Measurements from ENCODE around the gene SLC39A12.
"Not testable (repeated sequence)": the region's sequence is repeated elsewhere in the genome, so short reads cannot be mapped to it uniquely, and the experiment has no call there.

The SLC39A12 gene

DNA sequence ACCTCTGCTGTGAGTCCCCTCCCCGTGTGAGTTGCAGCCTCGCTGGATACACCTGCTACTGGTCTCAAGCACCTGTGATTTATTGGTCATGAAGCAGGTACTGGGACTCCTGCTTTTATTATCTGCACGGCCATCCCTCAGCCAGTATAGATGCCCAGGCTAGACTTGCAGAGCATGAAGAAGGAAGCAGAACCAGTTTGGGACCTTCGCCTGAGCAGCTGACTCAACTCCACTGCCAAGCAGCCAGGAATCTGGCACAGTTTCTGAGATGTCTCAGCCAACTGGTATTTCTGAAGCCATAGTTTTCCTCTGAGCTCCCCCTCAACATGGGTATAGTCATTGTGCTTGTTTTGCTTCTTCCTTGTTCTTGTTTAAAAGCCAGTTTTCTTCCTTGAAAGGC lies 28.0 kb upstream of the SLC39A12 start:
- H3K4me3 ChIP-seq (replicated peaks in 1 of 2; ENCODE audit: low read depth in 2 of 2, low read length in 2 of 2): no peak overlapping the region
- TF ChIP-seq, protein P1, sequence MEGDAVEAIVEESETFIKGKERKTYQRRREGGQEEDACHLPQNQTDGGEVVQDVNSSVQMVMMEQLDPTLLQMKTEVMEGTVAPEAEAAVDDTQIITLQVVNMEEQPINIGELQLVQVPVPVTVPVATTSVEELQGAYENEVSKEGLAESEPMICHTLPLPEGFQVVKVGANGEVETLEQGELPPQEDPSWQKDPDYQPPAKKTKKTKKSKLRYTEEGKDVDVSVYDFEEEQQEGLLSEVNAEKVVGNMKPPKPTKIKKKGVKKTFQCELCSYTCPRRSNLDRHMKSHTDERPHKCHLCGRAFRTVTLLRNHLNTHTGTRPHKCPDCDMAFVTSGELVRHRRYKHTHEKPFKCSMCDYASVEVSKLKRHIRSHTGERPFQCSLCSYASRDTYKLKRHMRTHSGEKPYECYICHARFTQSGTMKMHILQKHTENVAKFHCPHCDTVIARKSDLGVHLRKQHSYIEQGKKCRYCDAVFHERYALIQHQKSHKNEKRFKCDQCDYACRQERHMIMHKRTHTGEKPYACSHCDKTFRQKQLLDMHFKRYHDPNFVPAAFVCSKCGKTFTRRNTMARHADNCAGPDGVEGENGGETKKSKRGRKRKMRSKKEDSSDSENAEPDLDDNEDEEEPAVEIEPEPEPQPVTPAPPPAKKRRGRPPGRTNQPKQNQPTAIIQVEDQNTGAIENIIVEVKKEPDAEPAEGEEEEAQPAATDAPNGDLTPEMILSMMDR (IDR thresholded peaks at IDR 0.05; ENCODE audit: low read depth, low read length): no peak

DNA sequence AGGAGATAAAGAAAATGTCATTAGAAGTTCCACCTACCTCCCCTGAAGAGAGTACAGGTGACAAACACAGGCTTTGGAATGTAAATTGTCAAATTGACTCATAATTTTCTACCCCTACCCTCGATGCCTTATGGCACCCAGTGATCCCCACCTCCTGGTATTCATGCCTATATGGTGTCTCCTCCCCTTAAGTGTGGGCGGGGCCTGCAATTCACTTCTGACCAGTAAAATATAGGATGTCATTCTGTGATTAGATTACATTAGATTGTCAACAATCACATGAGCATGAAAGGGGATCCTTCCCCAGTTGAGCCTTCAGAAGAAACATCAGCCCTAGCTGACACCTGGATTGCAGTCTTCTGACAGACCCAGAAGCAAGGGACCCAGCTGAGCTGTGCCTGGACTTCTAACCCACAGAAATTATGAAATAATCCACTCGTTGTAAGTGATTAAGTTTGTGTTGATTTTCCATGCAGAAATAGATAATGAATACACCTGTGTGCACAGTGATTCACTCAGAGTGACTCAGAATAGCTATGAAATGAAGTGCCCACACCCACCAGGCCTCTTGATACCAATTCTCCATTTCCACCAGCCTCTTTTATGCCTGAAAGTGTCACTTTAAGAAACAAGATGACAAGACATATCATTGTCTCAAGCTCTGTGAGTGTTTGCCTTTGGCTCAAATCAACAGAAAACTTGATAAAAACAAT lies 8.5 kb upstream of the SLC39A12 start:
- TF ChIP-seq, protein P1 (IDR thresholded peaks at IDR 0.05; ENCODE audit: low read depth, low read length): no peak
- DNase-seq (ENCODE audit: low read depth in 2 of 2): no peak

More for the DNA sequence above, 28.0 kb upstream of the SLC39A12 start:
- DNase-seq (ENCODE audit: low read depth in 2 of 2): peak; percentile 83 to 89

DNA sequence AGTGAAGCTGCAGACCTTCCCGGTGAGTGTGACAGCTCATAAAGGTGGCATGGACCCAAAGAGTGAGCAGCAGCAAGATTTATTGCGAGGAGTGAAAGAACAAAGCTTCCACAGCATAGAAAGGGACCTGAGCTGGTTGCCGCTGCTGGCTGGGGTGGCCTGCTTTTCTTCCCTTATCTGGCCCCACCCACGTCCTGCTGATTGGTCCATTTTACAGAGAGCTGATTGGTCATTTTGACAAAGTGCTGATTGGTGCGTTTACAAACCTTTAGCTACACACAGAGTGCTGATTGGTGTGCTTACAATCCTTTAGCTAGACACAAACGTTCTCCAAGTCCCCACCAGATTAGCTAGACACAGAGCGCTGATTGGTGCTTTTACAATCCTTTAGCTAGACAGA lies 1.4 kb upstream of the SLC39A12 start:
- not testable (repeated sequence) for H3K4me3 ChIP-seq (replicated peaks in 1 of 2; ENCODE audit: low read depth in 2 of 2, low read length in 2 of 2); DNase-seq (ENCODE audit: low read depth in 2 of 2)

More for the DNA sequence above, 8.5 kb upstream of the SLC39A12 start:
- H3K4me3 ChIP-seq (replicated peaks in 1 of 2; ENCODE audit: low read depth in 2 of 2, low read length in 2 of 2): no peak overlapping the region

DNA sequence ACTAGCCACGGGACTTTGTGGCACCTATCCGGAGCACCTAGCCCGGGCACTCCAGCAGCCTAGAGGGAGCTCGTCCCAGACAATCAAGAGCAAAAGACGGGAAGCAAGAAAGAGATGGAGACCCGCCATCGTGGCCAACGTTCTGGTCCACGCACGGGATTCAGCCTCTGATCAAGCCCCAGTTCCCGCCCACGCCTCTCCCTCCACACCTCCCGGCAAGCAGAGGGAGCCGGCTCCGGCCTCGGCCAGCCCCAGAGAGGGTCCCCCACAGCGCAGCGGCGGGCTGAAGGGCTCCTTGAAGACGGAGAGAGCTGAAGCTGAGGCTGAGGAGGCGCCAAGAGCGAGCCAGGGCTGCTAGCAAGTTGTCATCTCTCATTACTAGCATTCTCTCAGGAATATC lies 992 bp upstream of the SLC39A12 start:
- no peak for DNase-seq (ENCODE audit: low read depth in 2 of 2)
- TF ChIP-seq, protein P1 (IDR thresholded peaks at IDR 0.05; ENCODE audit: low read depth, low read length): no peak

DNA sequence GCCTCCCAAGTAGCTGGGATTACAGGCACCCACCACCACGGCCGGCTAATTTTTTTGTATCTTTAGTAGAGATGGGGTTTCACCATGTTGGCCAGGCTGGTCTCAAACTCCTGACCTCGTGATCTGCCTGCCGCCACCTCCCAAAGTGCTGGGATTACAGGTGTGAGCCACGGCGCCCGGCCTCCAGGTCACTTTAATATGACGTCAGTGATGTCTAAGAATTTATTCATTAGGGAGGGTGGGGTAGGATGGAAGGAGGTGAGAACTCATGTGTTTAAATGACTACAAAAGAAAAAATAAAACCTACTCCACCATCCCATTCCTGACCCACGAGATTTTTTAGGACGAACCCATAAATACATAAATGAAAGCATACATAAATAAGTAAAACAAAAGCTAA lies 2.7 kb downstream of the SLC39A12 start:
- not testable (repeated sequence) for H3K4me3 ChIP-seq (replicated peaks in 1 of 2; ENCODE audit: low read depth in 2 of 2, low read length in 2 of 2); DNase-seq (ENCODE audit: low read depth in 2 of 2)

More for the DNA sequence above, 992 bp upstream of the SLC39A12 start:
- no peak overlapping the region for H3K4me3 ChIP-seq (replicated peaks in 1 of 2; ENCODE audit: low read depth in 2 of 2, low read length in 2 of 2)

DNA sequence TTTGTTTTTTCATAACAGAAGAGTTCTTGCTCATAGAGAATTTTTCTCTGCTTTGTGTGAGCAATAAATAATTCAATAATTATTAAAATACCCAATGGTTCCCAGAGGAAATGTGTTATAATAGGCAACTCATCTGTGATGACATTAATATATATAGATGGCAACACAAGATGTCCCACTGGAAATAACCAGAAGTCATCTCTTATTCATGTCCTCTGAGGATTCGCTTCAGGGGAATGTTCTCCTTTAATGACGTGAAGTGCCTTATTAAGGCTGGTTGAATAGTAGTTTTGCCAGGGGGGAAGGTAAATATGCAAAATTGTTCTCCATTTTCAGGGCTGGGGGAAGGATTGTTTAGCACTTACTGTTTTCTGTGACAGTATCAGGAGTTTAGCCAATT lies 3.1 kb downstream of the SLC39A12 start:
- TF ChIP-seq, protein P1 (IDR thresholded peaks at IDR 0.05; ENCODE audit: low read depth, low read length): no peak
- peak in 1 of 2 donors; percentile 72 for DNase-seq (ENCODE audit: low read depth in 2 of 2)
- no peak overlapping the region for H3K4me3 ChIP-seq (replicated peaks in 1 of 2; ENCODE audit: low read depth in 2 of 2, low read length in 2 of 2)

DNA sequence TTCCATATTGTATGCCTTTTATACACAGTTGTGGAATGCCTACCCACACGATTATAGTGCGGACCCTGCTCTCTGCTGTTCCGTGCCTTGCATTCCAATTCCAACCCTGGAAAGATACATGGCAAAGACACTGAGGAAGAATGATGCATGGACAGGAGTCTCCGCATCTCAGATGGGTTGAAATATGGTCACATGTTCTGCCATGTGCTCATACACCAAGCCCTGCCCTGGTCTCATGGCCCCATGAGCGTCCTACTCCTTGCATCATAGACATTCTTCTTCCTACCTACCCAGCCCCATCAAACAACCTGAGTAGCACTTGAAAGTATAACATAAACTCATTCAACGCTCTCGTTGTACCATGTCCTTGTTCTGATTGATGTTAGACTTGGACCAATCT lies 6.3 kb downstream of the SLC39A12 start:
- DNase-seq (ENCODE audit: low read depth in 2 of 2): no peak
- TF ChIP-seq, protein P1 (IDR thresholded peaks at IDR 0.05; ENCODE audit: low read depth, low read length): no peak
- H3K4me3 ChIP-seq (replicated peaks in 1 of 2; ENCODE audit: low read depth in 2 of 2, low read length in 2 of 2): no peak overlapping the region

DNA sequence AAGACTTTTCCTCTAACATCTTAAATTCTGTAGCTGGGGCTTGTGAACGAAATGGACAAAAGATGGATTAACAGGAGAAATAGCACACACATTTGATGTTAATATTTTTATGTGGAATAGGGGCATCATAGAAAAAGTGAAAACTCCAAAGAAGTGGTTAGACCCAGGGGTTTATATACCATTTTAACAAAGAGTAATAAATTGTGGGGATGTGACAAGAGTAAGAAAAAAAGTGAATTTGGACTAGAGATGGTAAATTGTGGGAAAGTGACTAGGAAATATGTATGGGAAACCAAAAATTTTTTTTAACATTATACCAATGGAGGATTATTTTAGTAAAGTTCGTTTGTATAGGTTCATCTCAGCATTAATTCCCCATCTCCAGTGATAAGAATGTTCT lies 8.2 kb downstream of the SLC39A12 start:
- H3K4me3 ChIP-seq (replicated peaks in 1 of 2; ENCODE audit: low read depth in 2 of 2, low read length in 2 of 2): no peak overlapping the region
- no peak for DNase-seq (ENCODE audit: low read depth in 2 of 2)
- TF ChIP-seq, protein P1 (IDR thresholded peaks at IDR 0.05; ENCODE audit: low read depth, low read length): no peak

All from cardiac fibroblast (primary cell).